ENCODE measurements around the gene MTMR6.

The MTMR6 gene

DNA sequence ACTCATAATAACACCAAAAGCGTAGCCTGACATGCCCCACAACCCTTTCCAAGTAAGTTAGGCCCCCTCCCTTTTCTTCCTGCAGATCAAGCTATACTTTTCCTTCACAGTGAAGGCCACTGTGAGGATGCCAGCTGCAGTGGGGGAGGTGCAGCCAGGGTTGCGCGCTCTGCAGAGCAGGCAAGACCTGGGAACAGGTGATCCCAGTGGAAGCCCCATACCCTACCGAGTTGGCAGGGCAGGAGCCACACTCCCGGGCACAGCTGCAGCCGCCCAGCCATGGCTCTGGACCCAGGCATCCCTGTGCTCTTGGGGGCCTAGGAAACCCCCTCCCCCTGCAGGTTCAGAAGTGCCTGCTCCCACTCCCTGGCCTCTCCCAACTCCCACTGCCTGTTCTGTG is 18.7 kb downstream of the MTMR6 start:
- no peak for DNase-seq
- Histone ChIP-seq H3K9me3 (ENCODE audit: insufficient read depth, low read length, severe bottlenecking) (no peaks in the 10 kb centered on the region), H3K27me3 (ENCODE audit: insufficient read depth, low read length, poor library complexity) (no peaks in the 10 kb centered on the region), H3K36me3 (ENCODE audit: insufficient read depth, low read length) (peaks cover 70% of the 10 kb centered on the region), H4K20me1 (ENCODE audit: insufficient read depth, low read length) (peaks cover 6% of the 10 kb centered on the region), H3K9ac (ENCODE audit: low read depth, low read length) (no peak overlapping the region), H3K4me2 (ENCODE audit: insufficient read depth, low read length) (no peak overlapping the region), H2AFZ (ENCODE audit: low read depth, low read length) (no peak overlapping the region), H3K27ac (ENCODE audit: low read length) (no peak overlapping the region), H3K4me1 (ENCODE audit: insufficient read depth, low read length) (no peaks in the 10 kb centered on the region), H3K79me2 (ENCODE audit: insufficient read depth, low read length) (peaks cover 9% of the 10 kb centered on the region; the same call in 1 of the 2 replicates), H3K4me3 (ENCODE audit: low read depth in 1 of 2, low read length in 2 of 2) (no peak overlapping the region)
- TF ChIP-seq EZH2 (IDR thresholded peaks at IDR 0.05; ENCODE audit: borderline replicate concordance, low read depth, low read length, severe bottlenecking) = no peak
- TF ChIP-seq, protein P1, sequence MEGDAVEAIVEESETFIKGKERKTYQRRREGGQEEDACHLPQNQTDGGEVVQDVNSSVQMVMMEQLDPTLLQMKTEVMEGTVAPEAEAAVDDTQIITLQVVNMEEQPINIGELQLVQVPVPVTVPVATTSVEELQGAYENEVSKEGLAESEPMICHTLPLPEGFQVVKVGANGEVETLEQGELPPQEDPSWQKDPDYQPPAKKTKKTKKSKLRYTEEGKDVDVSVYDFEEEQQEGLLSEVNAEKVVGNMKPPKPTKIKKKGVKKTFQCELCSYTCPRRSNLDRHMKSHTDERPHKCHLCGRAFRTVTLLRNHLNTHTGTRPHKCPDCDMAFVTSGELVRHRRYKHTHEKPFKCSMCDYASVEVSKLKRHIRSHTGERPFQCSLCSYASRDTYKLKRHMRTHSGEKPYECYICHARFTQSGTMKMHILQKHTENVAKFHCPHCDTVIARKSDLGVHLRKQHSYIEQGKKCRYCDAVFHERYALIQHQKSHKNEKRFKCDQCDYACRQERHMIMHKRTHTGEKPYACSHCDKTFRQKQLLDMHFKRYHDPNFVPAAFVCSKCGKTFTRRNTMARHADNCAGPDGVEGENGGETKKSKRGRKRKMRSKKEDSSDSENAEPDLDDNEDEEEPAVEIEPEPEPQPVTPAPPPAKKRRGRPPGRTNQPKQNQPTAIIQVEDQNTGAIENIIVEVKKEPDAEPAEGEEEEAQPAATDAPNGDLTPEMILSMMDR (IDR thresholded peaks at IDR 0.05; ENCODE audit: borderline replicate concordance, extremely low read depth, low read length, poor library complexity, severe bottlenecking) = no peak
- ATAC-seq (ENCODE audit: insufficient read depth, low read depth) = no peak

GRCh38 chr13:25267715-25268114 is 19.6 kb downstream of the MTMR6 start:
- Histone ChIP-seq H3K27me3 (ENCODE audit: insufficient read depth, low read length, poor library complexity) (no peaks in the 10 kb centered on the region), H3K36me3 (ENCODE audit: insufficient read depth, low read length) (peaks cover 75% of the 10 kb centered on the region), H3K4me2 (ENCODE audit: insufficient read depth, low read length) (no peak overlapping the region), H4K20me1 (ENCODE audit: insufficient read depth, low read length) (peaks cover 6% of the 10 kb centered on the region), H3K79me2 (ENCODE audit: insufficient read depth, low read length) (peaks cover 9% of the 10 kb centered on the region; the same call in 1 of the 2 replicates), H3K4me3 (ENCODE audit: low read depth in 1 of 2, low read length in 2 of 2) (no peak overlapping the region), H3K4me1 (ENCODE audit: insufficient read depth, low read length) (no peaks in the 10 kb centered on the region), H3K27ac (ENCODE audit: low read length) (no peak overlapping the region), H2AFZ (ENCODE audit: low read depth, low read length) (no peak overlapping the region), H3K9ac (ENCODE audit: low read depth, low read length) (no peak overlapping the region), H3K9me3 (ENCODE audit: insufficient read depth, low read length, severe bottlenecking) (no peaks in the 10 kb centered on the region)
- TF ChIP-seq EZH2 (IDR thresholded peaks at IDR 0.05; ENCODE audit: borderline replicate concordance, low read depth, low read length, severe bottlenecking) = no peak
- TF ChIP-seq, protein P1 (IDR thresholded peaks at IDR 0.05; ENCODE audit: borderline replicate concordance, extremely low read depth, low read length, poor library complexity, severe bottlenecking) = peak; percentile 47
- ATAC-seq (ENCODE audit: insufficient read depth, low read depth) (peak; percentile 63; the same call in 2 of the 3 replicates), DNase-seq (no peak)

DNA sequence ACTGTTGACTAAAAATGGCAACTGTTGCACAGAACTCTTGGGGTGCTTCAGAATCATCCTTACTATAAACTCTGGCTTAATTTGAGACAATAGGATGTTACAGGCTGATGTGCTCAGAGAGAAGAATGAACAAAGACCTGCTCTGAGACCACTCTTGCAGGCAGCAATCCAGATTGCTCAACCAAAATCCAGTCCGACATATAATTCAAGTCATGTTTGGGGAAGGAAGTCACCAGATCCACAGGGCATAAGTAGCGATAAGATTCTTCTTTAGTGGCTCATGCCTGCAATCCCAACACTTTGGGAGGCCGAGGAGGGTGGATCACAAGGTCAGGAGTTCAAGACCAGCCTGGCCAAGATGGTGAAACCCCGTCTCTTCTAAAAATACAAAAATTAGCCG is 20.6 kb downstream of the MTMR6 start:
- no peak for DNase-seq
- Histone ChIP-seq H3K9ac (ENCODE audit: low read depth, low read length) (no peak overlapping the region), H3K4me3 (ENCODE audit: low read depth in 1 of 2, low read length in 2 of 2) (no peak overlapping the region), H2AFZ (ENCODE audit: low read depth, low read length) (no peak overlapping the region), H4K20me1 (ENCODE audit: insufficient read depth, low read length) (peaks cover 6% of the 10 kb centered on the region), H3K79me2 (ENCODE audit: insufficient read depth, low read length) (peaks cover 9% of the 10 kb centered on the region; the same call in 1 of the 2 replicates), H3K27ac (ENCODE audit: low read length) (no peak overlapping the region), H3K4me2 (ENCODE audit: insufficient read depth, low read length) (no peak overlapping the region), H3K27me3 (ENCODE audit: insufficient read depth, low read length, poor library complexity) (no peaks in the 10 kb centered on the region), H3K4me1 (ENCODE audit: insufficient read depth, low read length) (no peaks in the 10 kb centered on the region), H3K36me3 (ENCODE audit: insufficient read depth, low read length) (peaks cover 78% of the 10 kb centered on the region), H3K9me3 (ENCODE audit: insufficient read depth, low read length, severe bottlenecking) (no peaks in the 10 kb centered on the region)
- TF ChIP-seq, protein P1 (IDR thresholded peaks at IDR 0.05; ENCODE audit: borderline replicate concordance, extremely low read depth, low read length, poor library complexity, severe bottlenecking) = no peak
- TF ChIP-seq EZH2 (IDR thresholded peaks at IDR 0.05; ENCODE audit: borderline replicate concordance, low read depth, low read length, severe bottlenecking) = no peak
- ATAC-seq (ENCODE audit: insufficient read depth, low read depth) = no peak

DNA sequence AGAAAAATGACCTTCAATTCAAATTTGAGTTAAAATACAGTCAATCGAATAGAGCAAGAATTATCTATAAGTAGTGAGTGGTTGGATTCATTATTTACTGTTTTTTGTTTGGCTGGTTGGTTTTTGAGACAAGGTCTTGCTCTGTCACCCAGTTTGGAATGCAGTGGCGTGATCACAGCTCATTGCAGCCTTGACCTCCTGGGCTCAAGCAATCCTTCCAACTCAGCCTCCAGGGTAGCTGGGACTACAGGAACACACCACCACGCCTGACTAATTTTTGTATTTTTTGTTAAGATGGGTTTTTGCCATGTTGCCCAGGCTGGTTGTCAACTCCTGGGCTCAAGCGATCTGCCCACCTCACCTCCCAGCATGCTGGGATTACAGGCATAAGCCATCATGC is 25.0 kb downstream of the MTMR6 start:
- Histone ChIP-seq H2AFZ (ENCODE audit: low read depth, low read length) (no peak overlapping the region), H3K79me2 (ENCODE audit: insufficient read depth, low read length) (no peaks in the 10 kb centered on the region), H3K4me2 (ENCODE audit: insufficient read depth, low read length) (no peak overlapping the region), H3K27me3 (ENCODE audit: insufficient read depth, low read length, poor library complexity) (no peaks in the 10 kb centered on the region), H3K9ac (ENCODE audit: low read depth, low read length) (no peak overlapping the region), H3K4me3 (ENCODE audit: low read depth in 1 of 2, low read length in 2 of 2) (no peak overlapping the region), H3K9me3 (ENCODE audit: insufficient read depth, low read length, severe bottlenecking) (no peaks in the 10 kb centered on the region), H3K36me3 (ENCODE audit: insufficient read depth, low read length) (peaks cover 87% of the 10 kb centered on the region), H4K20me1 (ENCODE audit: insufficient read depth, low read length) (no peaks in the 10 kb centered on the region; the same call in 1 of the 2 replicates), H3K4me1 (ENCODE audit: insufficient read depth, low read length) (no peaks in the 10 kb centered on the region), H3K27ac (ENCODE audit: low read length) (no peak overlapping the region)
- DNase-seq (no peak), ATAC-seq (ENCODE audit: insufficient read depth, low read depth) (no peak)
- TF ChIP-seq, protein P1 (IDR thresholded peaks at IDR 0.05; ENCODE audit: borderline replicate concordance, extremely low read depth, low read length, poor library complexity, severe bottlenecking) = no peak
- no peak for TF ChIP-seq EZH2 (IDR thresholded peaks at IDR 0.05; ENCODE audit: borderline replicate concordance, low read depth, low read length, severe bottlenecking)

All from DND-41 (cell line).